ENCODE results near the gene LRRC36. TPM values are rescaled to one million over a fixed set of nuclear protein-coding genes. Genes with fewer than 3 reads are reported as not detected.

LRRC36 gene
- total RNA-seq, 1 experiment from 2014 or later = not detected

- Histone ChIP-seq H2AFZ (ENCODE audit: low read depth, low read length, poor library complexity, severe bottlenecking) (no peak overlapping the region), H3K4me3 (replicated peaks in 1 of 2; ENCODE audit: low read depth in 1 of 2, low read length in 2 of 2) (no peak overlapping the region), H3K27me3 (ENCODE audit: insufficient read depth, low read length) (no peaks in the 10 kb centered on the region), H3K9me2 (ENCODE audit: insufficient read depth) (no peaks in the 10 kb centered on the region), H3K4me1 (ENCODE audit: control insufficient read depth in 1 of 2, insufficient read depth in 2 of 2, low read length in 2 of 2) (peaks cover 10 to 19% of the 10 kb centered on the region in 2 experiments; a peak in 3 of 4 replicates), H3K27ac (ENCODE audit: low read depth, low read length) (no peak overlapping the region), H3K79me2 (ENCODE audit: insufficient read depth, low read length) (no peaks in the 10 kb centered on the region), H4K20me1 (ENCODE audit: insufficient read depth) (no peaks in the 10 kb centered on the region), H3K4me2 (ENCODE audit: low read length) (no peak overlapping the region), H3K36me3 (ENCODE audit: control insufficient read depth in 1 of 2, insufficient read depth in 2 of 2, low read length in 2 of 2) (no peaks in the 10 kb centered on the region), H3K9me3 (ENCODE audit: control insufficient read depth in 1 of 2, insufficient read depth in 1 of 2, low read depth in 1 of 2, low read length in 2 of 2) (no peaks in the 10 kb centered on the region), H3K9ac (ENCODE audit: low read length) (no peak overlapping the region)
- DNase-seq (ENCODE audit: low read depth, low spot score) = no peak
- ChIA-PET RAD21 (ENCODE audit: low non-redundant PET in 1 of 2, low total read pairs in 2 of 2, uncharacterized antibody in 2 of 2, unreplicated experiment in 2 of 2) (no interaction called here), CTCF (interaction anchor here (0.8 to 1.5 kb wide), 4 partner anchors 10 to 219 kb away, joined by 3 to 7 read pairs (median 6); no protein-coding TSS in a partner anchor), POLR2A (no interaction called here)
- no peak for ATAC-seq
- intact Hi-C loops (cut with micrococcal nuclease) = loop anchor here (5.0 kb wide), 1 partner anchor 170 kb away; the partner anchor contains the start of genes FHOD1 and SLC9A5
- BruUV-seq (replicated peaks) = no TSS peak
- no peak for TF ChIP-seq SP1 (IDR thresholded peaks at IDR 0.05; ENCODE audit: low read depth)
- no peak for TF ChIP-seq JUND (IDR thresholded peaks at IDR 0.05)
- no peak for TF ChIP-seq ZBTB33 (IDR thresholded peaks at IDR 0.05; ENCODE audit: extremely low read depth, insufficient replicate concordance, low read length)
- TF ChIP-seq CTCF (IDR thresholded peaks at IDR 0.05 in 2 of 3, conservative IDR thresholded peaks at IDR 0.05 in 1 of 3; ENCODE audit: borderline replicate concordance in 1 of 3, insufficient read depth in 1 of 3, low read depth in 2 of 3, low read length in 2 of 3) = no peak
These were observed 90.9 kb downstream of the LRRC36 start for GRCh38 chr16:67417333-67418061.
